Stimulated activated CD8-positive, alpha-beta memory T cell treated with anti-CD3 and anti-CD28 coated beads, Interleukin-15, amount 100 ng/mL, for 1 hour (primary cell): ENCODE data around the gene STUM.

Source experiments
- DNase-seq: peaks from one replicate; pipeline ENCODE4 v3.0.0-alpha.2; 2020; ENCODE audit warnings: low read depth

Gene STUM

DNA sequence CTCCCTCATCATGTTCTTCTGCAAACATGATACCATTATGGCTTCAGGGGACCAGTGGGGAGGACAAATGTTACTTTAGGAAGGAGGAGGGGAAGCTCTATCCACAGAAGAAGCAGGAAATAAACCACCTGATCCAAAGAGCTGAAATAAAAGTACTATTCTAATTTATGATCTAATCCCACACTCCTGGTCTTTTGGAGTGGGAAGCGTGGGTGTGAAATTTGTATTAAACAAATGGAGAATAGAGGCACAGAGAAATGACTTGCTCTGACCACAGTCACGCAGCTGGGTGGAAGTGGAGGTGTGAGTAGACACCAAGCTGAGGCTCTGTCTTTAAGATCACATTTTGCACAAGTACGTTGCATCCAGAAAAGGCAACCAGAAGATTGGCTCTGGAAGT lies 14.5 kb upstream of the STUM start:
- no peak for DNase-seq

DNA sequence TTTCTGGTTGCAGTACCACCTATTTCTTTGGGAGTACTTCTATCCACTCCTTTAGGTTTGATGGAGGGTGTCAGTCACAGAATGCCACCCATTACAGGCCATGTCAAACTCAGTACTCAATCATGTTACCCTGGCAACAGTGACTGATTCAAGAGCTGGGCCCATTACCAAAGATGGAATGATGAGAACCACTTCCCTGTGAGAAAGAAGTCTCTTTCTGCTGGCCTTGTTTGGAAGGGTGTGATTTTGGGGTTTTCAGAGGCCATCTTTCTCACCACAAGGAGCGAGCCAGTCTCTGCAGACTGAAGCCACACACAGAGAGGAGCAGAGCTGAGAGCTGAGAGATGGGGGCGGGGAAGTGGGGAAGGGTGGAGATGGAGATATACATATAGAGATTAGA lies 13.9 kb upstream of the STUM start:
- no peak for DNase-seq

DNA sequence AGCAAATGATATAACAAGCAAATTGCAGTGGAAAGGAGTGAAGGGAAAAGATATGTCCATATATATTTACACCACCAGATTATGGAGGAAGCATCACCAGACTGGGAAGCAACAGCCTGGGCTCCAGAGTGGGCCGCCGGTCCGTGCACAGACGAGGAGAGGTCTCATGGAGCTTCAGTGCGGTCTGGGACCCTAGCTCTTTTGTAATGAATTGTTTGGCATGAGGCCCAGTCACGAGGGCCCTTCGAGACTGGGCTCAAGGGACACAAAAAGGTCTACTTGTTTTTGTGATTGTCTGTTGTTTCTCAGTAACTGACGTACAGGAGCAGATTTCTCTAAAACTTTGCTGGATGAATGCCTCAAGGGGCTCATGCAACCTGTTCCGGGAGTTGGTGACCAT lies 12.9 kb upstream of the STUM start:
- no peak for DNase-seq

DNA sequence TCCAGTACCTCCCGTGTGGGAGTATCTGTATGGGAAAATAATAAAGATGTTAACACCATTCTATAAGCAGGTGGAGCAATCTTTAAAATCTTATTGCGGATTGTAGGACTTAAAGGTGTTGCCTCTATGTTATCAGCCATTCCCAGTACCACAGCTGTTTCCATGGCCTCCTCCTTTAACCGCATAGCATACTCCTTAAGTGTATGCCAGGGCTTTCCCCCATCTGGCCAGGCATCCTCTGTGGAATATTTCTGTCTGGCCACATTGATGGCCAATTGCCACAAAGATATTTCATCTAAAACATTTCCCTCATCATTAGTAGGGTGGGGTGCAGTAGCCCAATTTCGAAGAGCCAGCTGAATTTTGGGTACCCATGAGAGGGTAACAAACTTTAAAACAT lies 7.3 kb upstream of the STUM start:
- no peak for DNase-seq

DNA sequence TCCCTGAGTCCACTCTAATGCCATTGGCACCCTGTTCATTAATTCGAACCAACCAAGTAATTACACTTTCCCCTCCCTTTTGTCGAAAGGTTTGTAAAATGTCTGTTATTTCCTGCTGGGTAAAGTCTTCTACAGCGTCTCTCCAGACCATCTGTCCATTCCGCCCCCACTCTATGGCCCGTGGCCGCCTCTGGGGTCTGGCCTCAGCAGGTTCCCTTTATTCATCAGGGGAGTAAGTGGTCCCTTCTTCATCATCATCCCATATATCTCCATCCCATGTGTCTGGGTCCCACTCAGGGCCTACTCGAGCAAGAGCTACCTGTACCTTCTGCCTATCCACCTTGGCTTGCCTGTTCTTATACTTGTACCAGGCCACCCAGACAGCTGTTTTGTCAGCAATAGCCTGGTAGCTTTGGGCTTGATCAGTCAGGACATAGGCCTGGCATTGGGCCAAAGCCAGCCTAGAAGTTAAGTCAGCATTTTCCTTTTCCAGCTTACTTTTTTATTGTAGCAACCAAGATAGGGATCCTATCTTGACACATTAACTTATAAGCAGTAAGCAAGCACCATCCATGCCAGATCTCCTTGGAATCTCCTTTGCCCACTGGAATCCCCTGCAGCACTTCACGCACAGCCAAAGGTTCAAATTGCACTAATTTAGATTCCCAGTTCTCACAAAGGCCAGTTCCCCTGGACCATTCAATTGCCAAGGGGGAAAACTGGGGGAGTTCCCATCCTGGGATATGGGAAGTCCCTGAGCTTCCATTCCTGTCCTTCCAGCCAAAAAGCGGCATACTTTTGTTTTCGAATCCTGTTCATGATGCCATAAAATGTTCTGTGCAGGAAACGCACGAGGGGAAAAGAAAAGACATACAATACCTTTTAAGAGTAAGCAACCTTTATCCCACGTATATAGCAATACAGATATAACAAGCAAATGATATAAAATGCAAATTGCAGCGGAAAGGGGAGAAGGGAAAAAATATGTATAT lies 6.6 kb upstream of the STUM start:
- no peak for DNase-seq

DNA sequence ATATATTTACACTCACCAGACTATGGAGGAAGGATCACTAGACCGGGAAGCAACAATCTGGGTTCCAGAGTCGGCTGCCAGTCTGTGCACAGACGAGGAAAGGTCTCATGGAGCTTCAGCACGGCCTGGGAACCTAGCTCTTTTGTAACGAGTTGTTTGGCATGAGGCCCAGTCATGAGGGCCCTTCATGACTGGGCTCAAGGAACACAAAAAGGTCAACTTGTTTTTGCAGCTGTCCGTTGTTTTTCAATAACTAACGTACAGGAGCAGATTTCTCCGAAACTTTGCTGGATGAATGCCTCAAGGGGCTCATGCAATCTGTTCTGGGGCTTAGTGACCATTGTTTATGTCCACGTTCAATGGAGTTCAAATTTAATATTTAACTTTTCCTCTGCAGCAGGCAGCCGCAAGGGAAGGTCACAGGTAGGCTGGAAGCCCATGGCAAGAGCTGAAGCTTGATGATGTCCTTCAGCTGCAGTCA lies 5.9 kb upstream of the STUM start:
- no peak for DNase-seq

DNA sequence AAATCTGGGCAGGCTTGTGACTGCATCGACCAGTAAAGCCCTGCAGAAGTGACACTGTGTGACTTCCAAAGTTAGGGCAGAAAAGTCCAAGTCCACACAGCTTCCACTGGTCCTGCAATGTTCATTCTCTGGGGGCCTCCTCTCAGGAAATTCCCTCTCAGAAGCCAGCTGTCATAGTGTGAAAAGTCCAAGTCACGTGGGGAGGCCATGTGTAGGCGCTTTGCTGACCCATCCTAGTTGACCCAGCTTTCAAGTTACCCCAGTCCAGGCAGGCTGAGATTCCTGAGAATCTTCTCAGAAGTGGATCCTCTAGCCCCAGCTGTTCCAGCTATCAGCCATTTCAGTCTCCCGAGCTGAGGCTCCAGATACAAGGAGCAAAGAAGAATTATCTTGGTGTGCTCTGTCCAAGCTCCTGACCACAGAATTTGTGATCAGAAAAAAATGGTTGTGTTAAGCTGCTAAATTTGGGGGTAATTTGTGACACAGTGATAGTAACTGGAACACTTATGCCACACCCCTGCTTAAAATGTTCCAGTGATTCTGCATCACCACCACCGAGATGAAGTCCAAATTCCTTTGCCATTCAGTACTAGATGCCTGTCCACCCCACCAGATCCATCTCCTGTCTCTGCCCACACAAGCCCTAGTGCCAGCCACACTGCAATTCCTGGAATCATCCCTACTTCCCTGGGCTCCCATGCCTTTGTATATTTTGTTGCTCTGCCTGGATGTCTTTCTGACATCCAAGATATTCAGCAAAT lies 2.5 kb upstream of the STUM start:
- no peak for DNase-seq

DNA sequence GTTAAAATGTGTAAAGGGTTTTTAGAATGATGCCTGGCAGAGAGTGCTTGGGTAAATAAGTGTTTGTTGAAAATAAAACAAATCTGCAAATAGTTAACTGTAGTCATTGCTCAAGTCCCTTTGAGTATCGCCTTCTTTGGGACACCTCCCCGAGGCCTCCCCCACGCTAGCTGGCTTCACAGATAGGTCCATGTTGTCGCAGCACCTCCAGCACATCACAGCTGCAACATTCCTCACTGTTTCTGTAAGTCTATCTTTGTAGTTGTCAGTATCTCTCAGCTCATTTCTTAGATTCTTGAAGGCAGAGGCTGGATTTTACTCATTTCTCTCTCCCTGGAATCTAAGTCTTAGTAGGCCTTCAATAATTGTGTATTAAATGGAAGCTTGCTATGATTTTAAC lies 1.6 kb upstream of the STUM start:
- DNase-seq, result no peak

DNA sequence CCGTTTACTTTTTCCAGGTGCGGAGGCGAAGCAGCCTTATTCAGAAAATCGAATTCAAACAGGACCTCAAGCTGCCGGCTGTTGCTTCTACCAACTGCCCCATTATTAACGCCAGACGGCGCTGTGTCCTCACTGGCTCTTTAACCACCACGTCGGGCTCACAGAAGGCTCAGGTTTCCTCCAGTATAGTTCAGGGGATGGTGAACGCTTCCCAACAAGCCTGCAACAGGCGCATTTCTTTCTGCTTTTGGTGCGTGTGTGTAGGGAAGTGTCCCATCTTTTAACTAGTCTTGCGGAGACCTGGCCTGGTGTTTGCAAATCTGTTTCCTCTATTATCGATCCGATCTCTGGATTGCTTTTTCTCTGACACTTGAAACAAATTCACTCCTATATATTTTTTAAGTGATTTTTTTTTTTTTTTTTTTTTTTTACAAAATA lies 791 bp upstream of the STUM start:
- peak; percentile 30 for DNase-seq

DNA sequence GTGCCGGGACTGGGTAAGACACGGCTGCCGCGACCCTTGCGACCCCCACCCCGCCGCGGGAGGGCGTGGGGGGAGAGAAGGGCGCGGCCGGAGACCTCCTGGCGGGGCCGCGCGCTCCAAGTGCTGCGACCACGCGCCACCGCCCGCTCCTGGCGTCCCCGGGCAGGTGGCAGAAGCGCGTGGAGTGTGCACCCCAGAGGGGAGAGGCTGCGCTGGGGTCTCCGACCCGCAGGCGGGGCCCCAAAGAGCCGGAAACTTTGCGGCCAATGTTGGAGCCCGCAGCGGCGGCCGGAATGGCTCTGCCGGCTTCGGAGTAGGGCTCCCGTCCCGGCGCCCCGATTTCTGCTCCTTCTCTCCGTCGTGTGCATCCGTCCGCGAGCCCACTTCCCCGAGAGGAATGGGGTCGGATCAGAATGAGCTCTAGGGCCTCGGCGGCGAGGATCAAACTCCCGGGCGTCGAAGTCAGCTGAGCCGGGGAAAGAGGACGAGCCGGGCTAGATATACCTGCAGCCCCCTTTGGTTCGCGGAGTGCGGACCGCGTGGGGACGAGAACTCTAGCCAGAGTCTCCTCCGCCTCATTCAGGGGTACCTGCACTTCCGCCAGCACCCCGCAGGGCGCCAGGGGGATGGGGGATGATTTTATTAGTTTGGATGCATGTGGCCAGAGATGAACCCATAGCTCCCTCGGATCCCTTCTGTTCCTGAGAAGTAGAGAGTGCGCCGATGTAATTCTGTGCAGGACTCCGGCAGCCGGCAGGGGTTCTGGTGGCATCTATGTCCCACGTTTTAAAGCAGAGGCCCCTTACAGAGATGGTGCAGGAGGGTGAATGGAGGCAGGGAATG lies 751 bp downstream of the STUM start:
- no peak for DNase-seq

DNA sequence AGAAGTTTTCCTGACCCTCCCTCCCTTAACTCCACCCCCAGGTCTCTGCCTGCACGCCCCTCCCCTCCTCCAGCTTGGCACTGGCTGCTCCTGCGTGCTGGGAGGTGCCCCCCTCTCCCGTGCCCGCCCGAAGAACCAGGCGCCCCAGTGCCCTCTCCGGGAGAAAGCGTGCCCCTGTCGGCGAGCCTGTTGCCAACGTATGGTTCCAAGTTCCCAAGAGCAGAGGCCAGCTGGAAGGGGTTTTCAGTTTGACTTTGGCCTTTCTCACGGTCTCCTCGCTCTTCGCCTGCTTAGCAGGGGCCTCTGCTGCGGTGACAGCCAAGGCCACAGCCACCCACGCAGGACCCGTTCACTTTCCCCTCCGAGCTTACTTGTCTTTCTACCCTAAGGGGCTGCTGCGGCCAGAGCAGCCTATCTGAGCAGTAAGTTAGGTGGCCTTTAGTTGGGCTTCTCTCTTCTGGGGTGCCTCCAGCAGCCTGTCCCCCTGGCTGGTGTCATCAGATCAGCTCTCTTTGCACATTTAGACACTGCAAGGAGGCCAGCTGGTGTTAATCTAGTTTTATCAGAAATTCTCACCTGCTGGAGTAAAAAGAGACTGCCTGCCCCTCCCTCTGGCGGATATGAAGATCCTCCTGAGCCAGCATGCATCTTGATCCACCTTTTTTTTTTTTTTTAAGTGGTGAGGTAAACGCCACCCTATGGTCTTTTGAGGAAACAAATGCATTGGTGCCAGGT lies 1.5 kb downstream of the STUM start:
- DNase-seq, result no peak

DNA sequence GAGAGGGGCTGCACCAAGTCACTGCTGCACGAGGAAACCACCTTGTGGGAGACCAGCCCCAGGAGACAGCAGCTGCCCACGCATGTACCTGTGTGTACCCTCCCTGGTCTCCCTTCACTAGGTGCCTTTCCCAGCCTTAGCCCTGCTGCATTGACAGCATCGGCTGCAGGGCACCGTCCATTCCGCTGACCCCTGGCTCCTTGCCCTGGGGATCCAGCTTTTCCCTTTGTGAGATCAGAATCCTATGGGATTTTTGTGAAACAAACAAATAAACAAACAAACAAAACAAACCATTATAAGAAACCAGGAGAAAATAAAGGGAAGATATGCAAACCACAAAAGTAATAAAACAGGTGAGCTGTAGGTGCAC lies 2.1 kb downstream of the STUM start:
- DNase-seq, result no peak

DNA sequence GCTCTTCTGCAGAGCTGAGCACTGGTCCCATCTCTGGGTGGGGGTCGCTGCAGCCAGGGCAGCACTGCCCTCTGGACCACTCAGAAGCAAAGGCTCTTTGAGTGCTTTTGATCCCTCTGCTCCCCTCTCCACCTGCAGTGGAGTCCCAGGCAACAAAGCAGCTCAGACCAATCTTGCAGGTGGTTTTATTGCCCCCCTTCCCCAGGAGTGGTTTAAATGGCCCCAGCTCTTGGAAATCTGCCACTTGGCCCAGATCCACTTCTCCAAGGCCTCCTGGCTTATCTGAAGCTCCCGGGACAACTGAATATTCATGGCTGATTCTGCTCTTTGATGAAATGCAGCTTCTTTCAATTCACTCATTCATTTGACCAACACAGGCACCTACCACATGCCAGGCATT lies 2.7 kb downstream of the STUM start:
- no peak for DNase-seq

DNA sequence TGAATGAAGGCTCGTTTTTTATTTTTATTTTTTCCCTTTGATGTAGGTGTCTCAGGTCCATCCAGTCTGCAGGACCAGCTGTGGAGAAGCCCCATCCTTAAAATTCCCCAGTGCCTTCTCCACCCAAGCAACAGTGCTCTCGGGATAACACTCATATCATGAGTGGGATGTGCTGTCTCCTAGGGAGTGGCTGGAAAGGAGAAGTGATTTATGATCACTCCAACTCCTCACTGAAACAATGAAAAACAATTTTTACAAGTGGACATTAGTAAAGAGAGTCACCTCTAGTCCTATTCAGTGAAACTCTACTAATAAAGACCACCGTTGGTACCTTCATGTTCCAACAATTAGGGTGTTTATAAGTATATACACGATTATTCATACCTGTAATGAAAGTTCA lies 3.5 kb downstream of the STUM start:
- no peak for DNase-seq

DNA sequence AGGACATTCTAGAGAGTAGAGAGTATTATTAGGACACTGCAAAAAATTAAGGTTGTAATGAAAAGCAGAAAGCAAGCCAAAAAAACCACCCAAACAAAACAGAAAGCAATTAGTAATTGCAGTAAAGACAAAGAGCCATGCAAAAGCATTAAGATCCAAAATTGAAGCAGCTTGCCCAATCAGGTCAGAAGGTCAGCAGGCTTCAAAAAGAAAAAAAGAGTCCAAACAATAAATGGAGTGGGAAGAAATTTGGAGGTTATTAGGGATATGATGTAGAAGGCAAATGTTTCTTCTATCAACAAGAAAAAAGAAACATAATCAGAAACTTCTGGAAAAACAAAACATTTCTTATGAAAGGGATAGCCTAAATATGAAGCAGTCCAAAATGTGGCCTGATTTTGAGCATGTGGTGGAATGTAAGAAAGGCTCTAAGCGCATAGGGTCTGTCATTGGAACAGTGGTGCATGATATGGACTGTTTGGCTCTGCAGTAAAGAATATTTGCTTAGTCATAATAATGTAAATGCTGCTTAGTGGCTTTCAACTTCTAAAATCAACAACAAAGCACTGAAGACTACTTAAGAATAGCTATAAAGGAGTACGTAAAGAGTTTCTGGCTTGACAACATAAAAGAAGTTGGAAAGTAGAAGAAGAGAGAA lies 4.8 kb downstream of the STUM start:
- DNase-seq, result no peak

DNA sequence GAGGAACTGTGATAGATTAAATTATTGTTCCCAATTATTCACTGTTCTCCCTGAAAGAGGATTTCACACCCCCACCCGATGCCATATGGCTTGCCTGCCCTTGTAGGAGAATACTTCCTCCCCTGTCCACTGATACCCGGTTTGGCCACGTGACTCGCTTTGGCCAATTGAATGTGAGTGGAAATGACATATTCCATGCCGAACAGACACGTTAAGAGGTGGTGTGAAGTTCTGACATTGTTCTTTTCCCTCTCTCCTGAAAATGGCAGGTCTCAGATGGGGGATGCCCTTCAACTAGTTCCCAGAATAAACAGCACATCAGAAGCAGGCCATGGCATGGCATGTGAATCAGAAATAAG lies 5.3 kb downstream of the STUM start:
- no peak for DNase-seq

DNA sequence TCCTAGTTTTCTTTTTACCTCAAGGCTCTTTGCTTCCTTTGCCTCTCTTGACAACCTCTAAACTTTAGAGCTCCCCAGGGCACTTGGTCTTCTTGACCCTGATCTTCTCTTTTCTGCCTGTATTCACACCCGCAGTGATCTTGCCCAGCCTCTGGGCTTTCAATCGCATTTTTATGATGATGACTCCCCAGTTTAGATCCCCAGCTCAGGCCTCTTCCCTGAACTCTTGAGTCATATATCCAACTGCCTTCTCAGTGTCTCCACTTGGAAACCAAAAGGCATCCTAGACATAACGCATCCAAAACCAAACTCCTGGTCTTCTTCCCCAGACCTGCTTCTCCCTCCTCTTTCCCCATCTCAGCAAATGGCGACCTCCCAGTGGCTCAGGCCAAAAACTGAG lies 6.5 kb downstream of the STUM start:
- DNase-seq, result no peak

DNA sequence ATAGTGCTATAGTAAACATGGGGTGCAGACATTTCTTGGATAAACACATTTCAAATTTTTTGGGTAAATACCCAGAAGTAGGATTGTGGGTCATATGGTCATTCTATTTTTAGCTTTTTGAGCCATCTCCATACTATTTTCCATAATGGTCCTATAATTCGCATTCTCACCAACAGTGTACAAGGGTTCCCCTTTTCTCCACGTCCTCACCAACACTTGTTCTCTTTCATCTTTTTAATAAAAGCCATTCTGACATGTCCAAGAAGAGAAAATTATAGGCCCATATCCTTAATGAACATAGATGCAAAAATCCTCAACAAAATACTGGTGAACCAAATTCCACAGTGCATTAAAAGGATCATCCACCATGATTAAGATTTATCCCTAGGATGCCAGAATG lies 8.9 kb downstream of the STUM start:
- no peak for DNase-seq

DNA sequence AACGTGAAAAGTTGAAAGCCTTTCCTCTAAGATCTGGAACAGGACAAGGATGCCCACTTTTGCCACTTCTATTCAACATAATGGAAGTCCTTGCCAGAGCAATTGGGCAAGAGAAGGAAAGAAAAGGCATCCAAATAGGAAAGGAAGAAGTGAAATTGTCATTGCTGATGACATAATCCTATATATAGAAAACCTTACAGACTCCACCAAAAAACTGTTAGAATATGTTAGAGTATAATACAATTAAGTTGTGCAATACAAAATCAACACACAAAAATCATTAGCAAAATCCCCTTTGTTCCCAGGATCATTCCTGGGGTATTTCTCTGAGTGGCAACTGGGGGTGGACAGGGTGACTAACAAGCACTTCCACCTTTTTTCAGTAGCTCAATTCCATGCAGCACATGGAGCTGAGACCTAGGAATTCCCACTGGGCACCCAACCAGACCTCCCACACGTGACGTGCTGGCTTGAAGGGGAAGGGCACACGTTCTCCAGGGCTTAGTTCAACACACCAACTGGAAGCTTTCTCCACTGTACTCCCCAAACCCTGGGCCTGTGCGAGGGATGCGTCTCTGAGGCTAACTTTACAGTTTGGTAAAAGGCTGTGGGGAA lies 9.6 kb downstream of the STUM start:
- no peak for DNase-seq

DNA sequence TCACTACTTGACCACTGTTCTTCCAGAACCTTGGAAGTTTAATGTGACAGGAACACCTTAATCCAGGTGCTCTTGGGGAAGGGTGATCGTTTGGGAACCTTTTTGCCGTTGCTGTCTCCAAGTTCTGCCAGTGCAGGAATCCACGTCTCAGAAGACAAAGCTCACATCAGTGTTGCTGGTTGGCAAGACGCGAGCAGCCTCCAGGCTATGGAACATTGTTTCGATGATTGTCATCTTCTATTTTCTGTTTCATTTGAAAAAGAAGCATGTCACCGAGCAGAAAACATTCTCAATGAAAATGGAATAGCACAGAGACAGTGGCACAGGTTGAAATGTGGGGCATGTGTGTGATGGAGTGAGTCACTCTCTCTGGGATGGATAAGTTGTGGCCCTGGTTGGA lies 11.7 kb downstream of the STUM start:
- DNase-seq, result no peak

DNA sequence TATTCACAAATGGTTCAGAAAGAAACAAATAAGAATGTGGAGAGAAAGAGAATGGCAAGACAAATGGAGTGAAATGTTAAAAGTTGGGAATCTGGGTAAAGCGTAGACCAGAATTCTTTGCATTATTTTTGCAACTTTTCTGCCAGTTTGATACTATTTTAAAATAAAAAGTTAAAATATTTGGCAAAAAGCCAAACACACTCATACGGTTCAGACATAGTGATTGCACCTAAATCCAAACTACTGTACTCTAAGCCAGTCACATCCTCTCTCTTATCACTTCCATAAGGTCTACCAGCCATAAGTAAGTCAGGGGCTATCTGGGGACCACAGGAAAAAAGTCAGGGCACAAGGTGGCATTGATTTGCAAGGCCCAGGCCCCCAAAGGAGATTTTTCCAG lies 14.4 kb downstream of the STUM start:
- DNase-seq, result no peak
